ENCODE measurements around the gene TAMALIN. TPM values are rescaled to one million over a fixed set of nuclear protein-coding genes. Genes with fewer than 3 reads are reported as not detected.
A peak's percentile ranks its signal among the peaks of the same experiment; 100 is the strongest.
"Not testable (repeated sequence)": the region's sequence is repeated elsewhere in the genome, so short reads cannot be mapped to it uniquely, and the experiment has no call there.

TAMALIN gene
- total and polyA plus RNA-seq, 2 donors = 9.2 to 47.4 TPM

DNA sequence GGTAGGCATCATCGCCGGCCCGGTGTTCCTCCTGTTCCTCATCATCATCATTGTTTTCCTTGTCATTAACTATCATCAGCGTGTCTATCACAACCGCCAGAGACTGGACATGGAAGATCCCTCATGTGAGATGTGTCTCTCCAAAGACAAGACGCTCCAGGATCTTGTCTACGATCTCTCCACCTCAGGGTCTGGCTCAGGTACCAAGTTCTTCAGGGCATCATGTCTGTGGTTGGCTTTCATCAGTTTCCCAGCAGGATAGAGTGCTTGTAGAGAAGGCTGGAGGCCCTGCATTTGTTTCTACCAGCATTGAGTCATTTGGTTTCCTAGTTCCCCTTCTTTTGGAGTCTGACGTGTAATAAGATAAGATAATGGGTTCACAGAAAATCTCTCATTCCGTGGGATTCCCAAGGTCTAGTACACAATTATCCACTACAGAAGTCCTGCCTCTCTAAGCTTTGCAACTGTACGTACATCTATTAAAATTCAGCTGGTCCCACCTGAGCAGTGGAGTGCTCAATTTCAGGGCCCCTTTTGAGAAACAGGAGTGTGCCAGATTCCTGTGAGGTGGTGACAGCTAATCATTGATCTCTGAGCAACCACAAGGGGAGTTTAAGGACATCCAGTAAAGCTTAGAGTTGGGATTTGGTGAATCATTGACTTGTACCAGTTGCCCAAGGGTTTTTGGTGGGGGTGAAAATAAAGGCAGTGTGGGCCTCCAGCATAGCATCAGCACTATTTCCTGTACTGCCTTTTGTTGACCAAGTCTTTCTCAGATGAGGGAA lies 30.2 kb upstream of the TAMALIN start:
- Histone ChIP-seq H3K4me1 (ENCODE audit: control insufficient read depth in 2 of 2, insufficient read depth in 2 of 2, low read length in 2 of 2) (peaks cover 20 to 52% of the 10 kb centered on the region in 2 donors), H3K4me3 (ENCODE audit: low read length in 2 of 2) (no peak overlapping the region), H3K36me3 (ENCODE audit: control insufficient read depth in 2 of 2, insufficient read depth in 2 of 2, low read length in 1 of 2) (peaks cover 10 to 33% of the 10 kb centered on the region in 2 donors), H3K9me3 (ENCODE audit: control insufficient read depth in 2 of 2, insufficient read depth in 1 of 2, low read length in 1 of 2) (no peaks in the 10 kb centered on the region), H3K27me3 (ENCODE audit: control insufficient read depth in 2 of 2, insufficient read depth in 1 of 2, low read length in 1 of 2) (no peaks in the 10 kb centered on the region), H3K27ac (ENCODE audit: low read depth in 1 of 2, low read length in 1 of 2) (no peak overlapping the region)
- no peak for DNase-seq (ENCODE audit: low read depth in 6 of 9, low spot score in 9 of 9)
- WGBS = 98% methylated on average over 10 of the region's 10 CpGs

DNA sequence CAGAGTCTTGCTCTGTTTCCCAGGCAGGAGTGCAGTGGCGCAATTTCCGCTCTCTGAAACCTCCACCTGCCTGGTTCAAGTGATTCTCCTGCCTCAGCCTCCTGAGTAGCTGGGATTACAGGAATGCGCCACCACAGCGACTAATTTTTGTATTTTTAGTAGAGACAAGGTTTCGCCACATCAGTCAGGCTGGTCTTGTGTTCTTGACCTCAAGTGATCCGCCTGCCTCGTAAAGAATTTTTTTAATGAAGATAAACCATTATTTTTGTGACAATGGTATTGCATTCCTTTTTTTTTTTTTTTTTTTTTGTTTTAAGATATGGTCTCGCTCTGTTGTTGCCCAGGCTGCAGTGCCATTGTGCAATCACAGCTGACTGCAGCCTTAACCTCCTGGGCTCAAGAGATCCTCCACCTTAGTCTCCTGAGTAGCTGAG lies 29.4 kb upstream of the TAMALIN start:
- H3K27ac ChIP-seq (ENCODE audit: low read depth in 1 of 2, low read length in 1 of 2) = no peak overlapping the region
- peaks cover 12 to 40% of the 10 kb centered on the region in 2 donors for H3K36me3 ChIP-seq (ENCODE audit: control insufficient read depth in 2 of 2, insufficient read depth in 2 of 2, low read length in 1 of 2)
- WGBS = 99% methylated on average over 8 of the region's 8 CpGs
- H3K4me3 ChIP-seq (ENCODE audit: low read length in 2 of 2) = no peak overlapping the region
- H3K4me1 ChIP-seq (ENCODE audit: control insufficient read depth in 2 of 2, insufficient read depth in 2 of 2, low read length in 2 of 2) = peaks cover 19 to 47% of the 10 kb centered on the region in 2 donors
- DNase-seq (ENCODE audit: low read depth in 6 of 9, low spot score in 9 of 9) = no peak
- H3K27me3 ChIP-seq (ENCODE audit: control insufficient read depth in 2 of 2, insufficient read depth in 1 of 2, low read length in 1 of 2) = no peaks in the 10 kb centered on the region
- H3K9me3 ChIP-seq (ENCODE audit: control insufficient read depth in 2 of 2, insufficient read depth in 1 of 2, low read length in 1 of 2) = no peaks in the 10 kb centered on the region

DNA sequence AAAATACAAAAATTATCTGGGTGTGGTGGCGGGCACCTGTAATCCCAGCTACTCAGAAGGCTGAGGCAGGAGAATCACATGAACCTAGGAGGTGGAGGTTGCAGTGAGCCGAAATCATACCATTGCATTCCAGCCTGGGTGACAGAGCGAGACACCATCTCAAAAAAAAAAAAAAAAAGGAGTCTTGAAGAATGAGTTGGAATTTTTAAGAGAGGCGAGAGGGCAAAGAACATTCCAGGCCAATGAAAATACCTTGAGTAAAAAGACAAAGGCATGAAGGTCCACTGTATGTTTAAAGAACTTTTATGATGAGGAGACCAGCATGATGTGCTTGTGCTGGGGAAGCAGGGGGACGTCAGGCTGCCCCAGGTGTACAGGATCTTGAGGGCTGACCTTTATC lies 27.4 kb upstream of the TAMALIN start:
- not testable (repeated sequence) for DNase-seq (ENCODE audit: low read depth in 6 of 9, low spot score in 9 of 9); H3K9me3 ChIP-seq (ENCODE audit: control insufficient read depth in 2 of 2, insufficient read depth in 1 of 2, low read length in 1 of 2); H3K4me3 ChIP-seq (ENCODE audit: low read length in 2 of 2); H3K27ac ChIP-seq (ENCODE audit: low read depth in 1 of 2, low read length in 1 of 2); H3K27me3 ChIP-seq (ENCODE audit: control insufficient read depth in 2 of 2, insufficient read depth in 1 of 2, low read length in 1 of 2)
- 97% methylated on average over 5 of the region's 5 CpGs for WGBS
- Histone ChIP-seq H3K4me1 (ENCODE audit: control insufficient read depth in 2 of 2, insufficient read depth in 2 of 2, low read length in 2 of 2) (peaks cover 13 to 30% of the 10 kb centered on the region in 2 donors), H3K36me3 (ENCODE audit: control insufficient read depth in 2 of 2, insufficient read depth in 2 of 2, low read length in 1 of 2) (peaks cover 29 to 49% of the 10 kb centered on the region in 2 donors)

DNA sequence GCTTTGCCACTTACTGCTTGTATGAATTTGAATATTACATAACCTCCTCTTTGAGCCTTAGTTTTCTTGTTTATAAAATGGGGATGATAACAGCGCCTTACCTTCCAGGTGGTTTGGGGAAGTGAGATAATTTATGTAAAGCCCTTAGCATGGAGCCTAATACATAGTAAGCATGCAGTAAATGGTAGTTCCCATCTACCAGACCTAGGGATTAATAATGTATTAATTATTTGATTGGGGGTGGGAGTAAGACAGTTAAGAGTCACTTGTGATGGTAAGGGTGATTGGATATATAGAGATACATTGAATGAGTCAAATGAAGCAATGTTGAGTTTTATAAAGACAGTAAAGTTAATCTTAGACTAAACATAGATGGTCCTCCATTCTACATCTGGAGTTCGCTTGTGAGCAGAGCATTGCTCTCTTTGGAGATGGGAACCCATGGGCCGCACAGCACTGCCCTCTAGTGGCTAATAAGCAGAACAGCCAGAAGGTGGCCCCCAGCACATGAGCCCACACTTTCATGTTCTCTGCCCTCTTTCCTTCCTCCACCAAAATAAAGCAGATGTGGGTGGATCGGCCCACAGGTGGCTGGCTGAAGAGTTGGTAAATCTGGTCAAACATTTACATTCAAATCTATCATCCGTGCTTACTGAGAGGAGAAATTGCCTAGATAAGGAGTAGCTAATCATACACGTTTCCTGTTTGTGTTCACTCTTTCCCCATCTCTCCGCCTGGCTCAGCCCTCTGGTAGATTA lies 26.5 kb upstream of the TAMALIN start:
- H3K4me3 ChIP-seq (ENCODE audit: low read length in 2 of 2) = no peak overlapping the region
- peaks cover 38 to 58% of the 10 kb centered on the region in 2 donors for H3K36me3 ChIP-seq (ENCODE audit: control insufficient read depth in 2 of 2, insufficient read depth in 2 of 2, low read length in 1 of 2)
- H3K4me1 ChIP-seq (ENCODE audit: control insufficient read depth in 2 of 2, insufficient read depth in 2 of 2, low read length in 2 of 2) = peaks cover 5 to 21% of the 10 kb centered on the region in 2 donors
- no peaks in the 10 kb centered on the region for H3K9me3 ChIP-seq (ENCODE audit: control insufficient read depth in 2 of 2, insufficient read depth in 1 of 2, low read length in 1 of 2)
- peak in 8 of 9 donors; percentile 41 to 88 (median 70) for DNase-seq (ENCODE audit: low read depth in 6 of 9, low spot score in 9 of 9)
- 46% methylated on average over 7 of the region's 7 CpGs for WGBS
- no peaks in the 10 kb centered on the region for H3K27me3 ChIP-seq (ENCODE audit: control insufficient read depth in 2 of 2, insufficient read depth in 1 of 2, low read length in 1 of 2)
- no peak overlapping the region for H3K27ac ChIP-seq (ENCODE audit: low read depth in 1 of 2, low read length in 1 of 2)

DNA sequence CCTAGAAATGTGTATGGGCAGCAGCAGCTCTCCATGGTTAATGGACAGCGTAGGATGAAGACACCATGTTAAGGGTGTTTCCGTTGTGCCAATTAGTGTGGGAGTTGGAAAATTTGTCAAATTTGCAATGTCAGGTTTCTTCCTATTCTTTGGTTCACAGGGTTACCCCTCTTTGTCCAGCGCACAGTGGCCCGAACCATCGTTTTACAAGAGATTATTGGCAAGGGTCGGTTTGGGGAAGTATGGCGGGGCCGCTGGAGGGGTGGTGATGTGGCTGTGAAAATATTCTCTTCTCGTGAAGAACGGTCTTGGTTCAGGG lies 26.0 kb upstream of the TAMALIN start:
- H3K27ac ChIP-seq (ENCODE audit: low read depth in 1 of 2, low read length in 1 of 2) = no peak overlapping the region

GRCh38 chr12:51984657-51985056 lies 22.1 kb upstream of the TAMALIN start:
- Histone ChIP-seq H3K9me3 (ENCODE audit: control insufficient read depth in 2 of 2, insufficient read depth in 1 of 2, low read length in 1 of 2) (no peaks in the 10 kb centered on the region), H3K27ac (ENCODE audit: low read depth in 1 of 2, low read length in 1 of 2) (no peak overlapping the region), H3K4me1 (ENCODE audit: control insufficient read depth in 2 of 2, insufficient read depth in 2 of 2, low read length in 2 of 2) (peaks cover 0 to 4% of the 10 kb centered on the region in 2 donors), H3K36me3 (ENCODE audit: control insufficient read depth in 2 of 2, insufficient read depth in 2 of 2, low read length in 1 of 2) (peaks cover 37 to 62% of the 10 kb centered on the region in 2 donors), H3K4me3 (ENCODE audit: low read length in 2 of 2) (no peak overlapping the region), H3K27me3 (ENCODE audit: control insufficient read depth in 2 of 2, insufficient read depth in 1 of 2, low read length in 1 of 2) (no peaks in the 10 kb centered on the region)
- WGBS = 98% methylated on average over 6 of the region's 6 CpGs
- no peak for DNase-seq (ENCODE audit: low read depth in 6 of 9, low spot score in 9 of 9)

More for the DNA sequence above, 26.0 kb upstream of the TAMALIN start:
- Histone ChIP-seq H3K9me3 (ENCODE audit: control insufficient read depth in 2 of 2, insufficient read depth in 1 of 2, low read length in 1 of 2) (no peaks in the 10 kb centered on the region), H3K36me3 (ENCODE audit: control insufficient read depth in 2 of 2, insufficient read depth in 2 of 2, low read length in 1 of 2) (peaks cover 40 to 59% of the 10 kb centered on the region in 2 donors), H3K27me3 (ENCODE audit: control insufficient read depth in 2 of 2, insufficient read depth in 1 of 2, low read length in 1 of 2) (no peaks in the 10 kb centered on the region), H3K4me3 (ENCODE audit: low read length in 2 of 2) (no peak overlapping the region), H3K4me1 (ENCODE audit: control insufficient read depth in 2 of 2, insufficient read depth in 2 of 2, low read length in 2 of 2) (peaks cover under 1 to 15% of the 10 kb centered on the region in 2 donors)
- 96% methylated on average over 10 of the region's 10 CpGs for WGBS
- DNase-seq (ENCODE audit: low read depth in 6 of 9, low spot score in 9 of 9) = no peak

- H3K27me3 ChIP-seq (ENCODE audit: control insufficient read depth in 2 of 2, insufficient read depth in 1 of 2, low read length in 1 of 2) = no peaks in the 10 kb centered on the region
- H3K27ac ChIP-seq (ENCODE audit: low read depth in 1 of 2, low read length in 1 of 2) = no peak overlapping the region
- H3K4me1 ChIP-seq (ENCODE audit: control insufficient read depth in 2 of 2, insufficient read depth in 2 of 2, low read length in 2 of 2) = peaks cover 0 to 4% of the 10 kb centered on the region in 2 donors
- peaks cover 37 to 62% of the 10 kb centered on the region in 2 donors for H3K36me3 ChIP-seq (ENCODE audit: control insufficient read depth in 2 of 2, insufficient read depth in 2 of 2, low read length in 1 of 2)
- DNase-seq (ENCODE audit: low read depth in 6 of 9, low spot score in 9 of 9) = no peak
- WGBS = 97% methylated on average over 9 of the region's 9 CpGs
- no peaks in the 10 kb centered on the region for H3K9me3 ChIP-seq (ENCODE audit: control insufficient read depth in 2 of 2, insufficient read depth in 1 of 2, low read length in 1 of 2)
- H3K4me3 ChIP-seq (ENCODE audit: low read length in 2 of 2) = no peak overlapping the region
These were observed 21.5 kb upstream of the TAMALIN start for GRCh38 chr12:51985154-51985835.

- Histone ChIP-seq H3K27me3 (ENCODE audit: control insufficient read depth in 2 of 2, insufficient read depth in 1 of 2, low read length in 1 of 2) (no peaks in the 10 kb centered on the region), H3K4me1 (ENCODE audit: control insufficient read depth in 2 of 2, insufficient read depth in 2 of 2, low read length in 2 of 2) (no peaks in the 10 kb centered on the region), H3K27ac (ENCODE audit: low read depth in 1 of 2, low read length in 1 of 2) (no peak overlapping the region), H3K4me3 (ENCODE audit: low read length in 2 of 2) (no peak overlapping the region), H3K36me3 (ENCODE audit: control insufficient read depth in 2 of 2, insufficient read depth in 2 of 2, low read length in 1 of 2) (peaks cover 39 to 49% of the 10 kb centered on the region in 2 donors), H3K9me3 (ENCODE audit: control insufficient read depth in 2 of 2, insufficient read depth in 1 of 2, low read length in 1 of 2) (no peaks in the 10 kb centered on the region)
- DNase-seq (ENCODE audit: low read depth in 6 of 9, low spot score in 9 of 9) = no peak
- 98% methylated on average over 8 of the region's 8 CpGs for WGBS
These were observed 19.9 kb upstream of the TAMALIN start for GRCh38 chr12:51986834-51987233.

- Histone ChIP-seq H3K4me3 (ENCODE audit: low read length in 2 of 2) (no peak overlapping the region), H3K9me3 (ENCODE audit: control insufficient read depth in 2 of 2, insufficient read depth in 1 of 2, low read length in 1 of 2) (peaks cover 0 to 1% of the 10 kb centered on the region in 2 donors), H3K4me1 (ENCODE audit: control insufficient read depth in 2 of 2, insufficient read depth in 2 of 2, low read length in 2 of 2) (no peaks in the 10 kb centered on the region), H3K27me3 (ENCODE audit: control insufficient read depth in 2 of 2, insufficient read depth in 1 of 2, low read length in 1 of 2) (no peaks in the 10 kb centered on the region), H3K36me3 (ENCODE audit: control insufficient read depth in 2 of 2, insufficient read depth in 2 of 2, low read length in 1 of 2) (peaks cover 27 to 41% of the 10 kb centered on the region in 2 donors), H3K27ac (ENCODE audit: low read depth in 1 of 2, low read length in 1 of 2) (no peak overlapping the region)
- DNase-seq (ENCODE audit: low read depth in 6 of 9, low spot score in 9 of 9) = no peak
- WGBS = 97% methylated on average over 5 of the region's 5 CpGs
These were observed 14.5 kb upstream of the TAMALIN start for GRCh38 chr12:51992246-51992645.

Data from thymus (tissue), 11 donors.